Thoracic aorta (tissue), 2 donors: ENCODE data around the gene IER5. TPM values are rescaled to one million over a fixed set of nuclear protein-coding genes. Genes with fewer than 3 reads are reported as not detected.
A peak's percentile ranks its signal among the peaks of the same experiment; 100 is the strongest.

Source experiments
- ATAC-seq: fragments of 150-250 bp; one replicate; pipeline ENCODE4 v1.8.0; 2017; ENCODE audit warnings: low read depth; ENCODE audit not compliant: insufficient number of reproducible peaks, low FRiP score
- DNase-seq: peaks from one replicate; pipeline ENCODE4 v3.0.0-alpha.2; 2020; ENCODE audit warnings: low spot score
- H3K27ac ChIP-seq, 2 donors: fragments of 200-600 bp; sonication (generic); 1 replicate in 1 of 2; 2 replicates in 1 of 2; pipeline ENCODE4 v1.5.1; 2016; ENCODE audit warnings: mild to moderate bottlenecking in 2 of 2, moderate library complexity in 2 of 2
- H3K27me3 ChIP-seq: fragments of 200-600 bp; sonication (generic); replicated peaks from 2 replicates; pipeline ENCODE4 v1.6.0; 2016; ENCODE audit warnings: mild to moderate bottlenecking; ENCODE audit not compliant: insufficient read depth
- H3K36me3 ChIP-seq: fragments of 200-600 bp; sonication (generic); one replicate; pipeline ENCODE4 v1.5.1; 2016
- H3K4me1 ChIP-seq, 2 donors: fragments of 200-600 bp; sonication (generic); 1 replicate in 1 of 2; 2 replicates in 1 of 2; pipeline versions ENCODE4 v1.5.1 to v1.6.0; 2016; ENCODE audit warnings: low read depth in 2 of 2, mild to moderate bottlenecking in 1 of 2; ENCODE audit not compliant: control insufficient read depth in 1 of 2
- H3K4me3 ChIP-seq: fragments of 200-600 bp; sonication (generic); 2 replicates; pipeline ENCODE4 v1.5.1; 2016; ENCODE audit warnings: mild to moderate bottlenecking
- H3K9me3 ChIP-seq: fragments of 200-600 bp; sonication (generic); 2 replicates; pipeline ENCODE4 v1.5.1; 2016
- CTCF ChIP-seq: fragments of 200-600 bp; sonication (generic); IDR thresholded peaks from one replicate; pipeline ENCODE4 v1.5.1; 2019; ENCODE audit warnings: antibody characterized with exemption
- total RNA-seq, 2 donors: library from RNA; depleted of rRNA; stranded (reverse); fragments of >200 nt; gene quantifications; one replicate each; pipeline versions ENCODE4 v1.1.0 to v1.2.3, GENCODE V29; 2016

The IER5 gene
- total RNA-seq, 2 donors from 2014 or later: 20.2 to 55.8 TPM

- no peak for TF ChIP-seq CTCF
- ATAC-seq (no peak), DNase-seq (no peak)
- H3K4me1 ChIP-seq: peaks cover 10 to 23% of the 10 kb centered on the region in 2 donors
- no peaks in the 10 kb centered on the region for H3K9me3 ChIP-seq
- H3K27me3 ChIP-seq: no peaks in the 10 kb centered on the region
- no peak overlapping the region for H3K4me3 ChIP-seq
- no peaks in the 10 kb centered on the region for H3K36me3 ChIP-seq
- no peak overlapping the region for H3K27ac ChIP-seq
Measured at GRCh38 chr1:181126289-181126688, 37.8 kb downstream of the IER5 start.

DNA sequence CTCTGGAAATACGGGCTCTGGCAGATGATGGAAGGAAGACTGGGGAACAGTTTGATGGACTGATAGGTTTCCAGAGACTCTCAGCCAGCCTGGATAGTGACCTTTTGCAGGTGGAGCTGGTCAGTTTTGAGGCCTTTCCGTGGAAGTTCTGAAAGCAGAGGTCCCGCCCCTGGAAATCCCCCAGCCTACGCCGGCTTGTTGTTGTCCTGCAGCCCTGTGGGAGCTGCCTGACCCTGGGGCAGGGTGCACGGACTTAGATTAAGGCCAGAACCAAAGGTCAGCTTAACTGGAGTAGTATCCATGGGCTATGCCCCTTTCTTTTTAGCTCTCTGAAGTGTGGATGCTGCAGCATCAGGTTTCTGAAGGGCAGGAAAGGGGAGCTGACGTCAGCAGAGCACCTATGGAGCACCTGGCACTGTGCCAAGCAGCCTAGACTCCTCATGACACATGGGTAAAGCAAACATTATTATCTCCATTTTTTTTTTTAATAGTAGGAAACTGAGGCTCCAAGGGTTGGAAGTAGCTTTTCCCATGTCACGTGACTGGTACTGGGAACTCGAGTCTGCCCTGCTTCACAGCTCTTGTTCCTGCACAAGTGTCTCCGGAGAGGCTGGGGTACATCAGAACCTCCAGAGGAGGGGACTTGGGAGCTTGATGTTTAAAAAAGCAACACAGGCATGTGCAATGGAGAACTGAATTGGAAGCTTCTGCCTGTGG lies 38.5 kb downstream of the IER5 start:
- Histone ChIP-seq H3K27ac (no peak overlapping the region), H3K36me3 (no peaks in the 10 kb centered on the region), H3K9me3 (no peaks in the 10 kb centered on the region), H3K27me3 (no peaks in the 10 kb centered on the region), H3K4me3 (no peak overlapping the region), H3K4me1 (peaks cover 10 to 29% of the 10 kb centered on the region in 2 donors)
- no peak for TF ChIP-seq CTCF
- DNase-seq (no peak), ATAC-seq (no peak)

- Histone ChIP-seq H3K4me1 (peaks cover 10 to 29% of the 10 kb centered on the region in 2 donors), H3K36me3 (no peaks in the 10 kb centered on the region), H3K27ac (no peak overlapping the region), H3K9me3 (no peaks in the 10 kb centered on the region), H3K4me3 (no peak overlapping the region), H3K27me3 (no peaks in the 10 kb centered on the region)
- no peak for DNase-seq
- no peak for ATAC-seq
- no peak for TF ChIP-seq CTCF
Measured at GRCh38 chr1:181127898-181128453, 39.5 kb downstream of the IER5 start.

GRCh38 chr1:181128592-181129497 lies 40.3 kb downstream of the IER5 start:
- H3K9me3 ChIP-seq: no peaks in the 10 kb centered on the region
- TF ChIP-seq CTCF: no peak
- ATAC-seq (no peak), DNase-seq (no peak)
- H3K36me3 ChIP-seq: no peaks in the 10 kb centered on the region
- H3K4me1 ChIP-seq: peaks cover 10 to 31% of the 10 kb centered on the region in 2 donors
- peak overlapping the region; percentile 34 for H3K4me3 ChIP-seq
- peak overlapping the region; percentile 37 to 55 for H3K27ac ChIP-seq
- H3K27me3 ChIP-seq: no peaks in the 10 kb centered on the region
